Subcutaneous adipose tissue (tissue), 4 donors: ENCODE data around the gene RAB29. TPM values are rescaled to one million over a fixed set of nuclear protein-coding genes. Genes with fewer than 3 reads are reported as not detected.

ENCODE experiments used
- CTCF ChIP-seq: fragments of 450-650 bp; IDR thresholded peaks from one replicate; pipeline ENCODE4 v1.5.1; 2016; ENCODE audit warnings: low read depth, mild to moderate bottlenecking, control low read depth, antibody characterized with exemption, moderate library complexity
- small RNA-seq: library from RNA; depleted of rRNA; stranded (forward); fragments of <200 nt; gene quantifications from one replicate; pipeline ENCODE3, GENCODE V24; 2016
- total RNA-seq, 4 donors: library from RNA; depleted of rRNA; stranded (reverse); fragments of >200 nt; gene quantifications; one replicate each; pipeline ENCODE4 v1.1.0, GENCODE V29; 2016

Gene RAB29
- total RNA-seq, 4 donors from 2014 or later, result 22.8 to 30.6 (median 24.9) TPM

DNA sequence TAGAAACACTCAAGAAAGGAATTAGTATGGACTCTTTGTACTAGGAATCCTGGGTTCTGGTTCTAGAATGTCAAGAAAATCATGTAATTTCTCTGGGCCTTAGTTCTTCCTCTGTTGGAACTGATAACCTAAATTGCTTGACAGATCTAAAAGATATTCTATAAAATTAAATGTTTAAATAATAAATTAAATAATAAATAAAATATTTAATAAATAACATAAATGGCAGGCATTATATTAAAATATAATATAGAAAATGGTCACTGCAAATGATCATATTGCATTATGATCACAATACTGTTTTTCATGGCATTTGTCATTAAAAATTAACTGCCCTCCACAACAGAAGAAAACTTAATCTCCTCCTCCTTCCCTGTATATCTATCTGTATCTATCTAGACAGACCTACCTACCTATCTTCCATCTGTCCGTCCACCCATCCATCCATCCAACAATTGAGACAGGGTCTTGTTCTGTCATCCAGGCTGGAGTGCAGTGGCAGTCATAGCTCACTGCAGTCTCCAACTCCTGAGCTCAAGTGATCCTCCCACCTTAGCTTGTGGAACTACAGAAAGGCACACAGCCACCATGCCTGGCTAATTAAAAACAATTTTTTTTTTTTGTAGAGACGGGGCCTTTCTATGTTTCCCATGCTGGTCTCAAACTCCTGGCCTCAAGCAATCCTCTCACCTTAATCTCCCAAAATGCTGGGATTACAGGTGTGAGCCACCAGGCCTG is 41.7 kb downstream of the RAB29 start:
- no peak for TF ChIP-seq CTCF

DNA sequence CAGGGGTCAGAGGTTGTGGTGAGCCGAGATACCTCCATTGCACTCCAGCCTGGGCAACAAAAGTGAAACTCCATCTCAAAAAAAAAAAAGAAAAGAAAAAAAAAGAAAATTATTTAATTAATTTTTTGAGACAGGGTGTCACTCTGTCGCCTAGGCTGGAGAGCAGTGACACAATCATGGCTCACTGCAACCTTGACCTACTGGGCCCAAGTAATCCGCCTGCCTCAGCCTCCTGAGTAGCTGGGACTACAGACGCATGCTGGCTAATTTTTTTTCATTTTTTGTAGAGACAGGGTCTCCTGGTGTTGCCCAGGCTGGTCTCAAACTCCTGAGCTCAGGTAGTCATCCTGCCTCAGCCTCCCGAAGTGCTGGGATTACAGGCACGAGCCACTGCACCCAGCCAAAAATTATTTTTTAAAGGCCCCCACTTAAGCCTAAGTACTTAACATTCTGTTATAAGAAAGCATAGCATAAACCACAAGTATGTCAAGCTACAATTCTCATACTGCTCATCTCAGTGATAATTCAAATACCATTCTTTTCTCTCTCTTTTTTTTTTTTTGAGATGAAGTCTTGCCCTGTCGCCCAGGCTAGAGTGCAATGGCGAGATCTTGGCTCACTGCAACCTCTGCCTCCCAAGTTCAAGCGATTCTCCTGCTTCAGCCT is 45.2 kb downstream of the RAB29 start:
- TF ChIP-seq CTCF, result no peak

- no peak for TF ChIP-seq CTCF
Observed at GRCh38 chr1:205726619-205727125, 48.6 kb downstream of the RAB29 start.

DNA sequence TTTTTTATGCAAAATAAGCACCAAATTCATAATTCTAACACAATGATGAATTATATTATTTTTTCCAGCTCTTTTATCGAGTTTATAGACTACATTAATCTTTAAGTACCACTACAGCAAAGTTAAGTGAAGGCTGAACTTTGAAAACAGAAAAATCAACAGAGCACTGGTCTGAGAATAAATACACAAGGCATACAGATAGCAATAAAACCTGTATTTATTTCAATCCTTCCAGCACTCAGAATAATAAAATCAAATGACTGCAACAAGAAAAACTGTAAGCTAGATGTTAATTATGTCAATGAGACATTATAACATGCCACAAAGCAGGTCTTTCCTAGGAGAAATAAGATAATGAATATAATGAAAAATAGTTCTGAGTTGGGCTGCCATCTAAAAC is 49.8 kb downstream of the RAB29 start:
- no peak for TF ChIP-seq CTCF

DNA sequence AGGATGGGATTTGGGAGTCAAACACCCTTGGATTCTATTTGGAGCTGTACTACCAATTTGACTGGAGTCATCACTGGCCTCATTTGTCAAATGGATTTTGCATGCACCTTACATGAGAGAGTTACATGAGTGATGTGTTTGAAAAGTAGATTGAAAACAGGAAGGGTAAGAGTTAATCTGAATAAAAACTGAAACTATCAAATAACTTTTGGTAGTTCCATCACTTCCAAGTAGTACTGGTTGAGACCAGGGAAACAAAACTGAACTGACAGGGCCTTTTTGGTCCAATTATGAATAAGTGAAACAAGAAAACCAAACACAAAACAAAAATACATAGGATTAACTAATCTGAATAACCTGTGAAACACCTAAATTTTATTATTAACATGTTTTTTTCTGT is 55.5 kb downstream of the RAB29 start:
- no peak for TF ChIP-seq CTCF

DNA sequence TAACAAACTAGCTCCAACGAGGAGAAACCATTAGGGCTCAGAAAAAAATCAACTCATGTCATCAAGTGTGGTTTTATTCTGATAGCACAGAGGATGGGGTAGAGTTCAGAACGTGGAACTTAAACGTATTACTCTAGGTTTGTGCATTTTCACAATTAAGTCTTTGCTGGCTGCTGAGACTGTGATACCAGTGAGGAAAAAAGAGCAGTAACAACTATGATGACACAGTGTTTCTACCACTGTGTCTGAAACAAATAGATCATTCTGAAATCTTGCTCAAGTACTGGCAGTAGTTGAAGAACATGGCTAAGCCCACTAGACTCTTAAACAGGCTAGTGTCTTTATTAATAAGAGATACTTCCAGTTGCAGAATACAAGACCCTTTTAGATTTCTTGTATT is 56.3 kb downstream of the RAB29 start:
- no peak for TF ChIP-seq CTCF

Small RNA genes within 50 kb of the gene (small RNA-seq; reads per million reads assigned to genes)
- gene RF00139, result 0.61 reads per million

Other genes starting within 250 kb of the RAB29 start
- 10 to 100 TPM; 25.8 to 42.2 (median 29.6) TPM for gene ELK4, start 143.5 kb downstream of the RAB29 start, total RNA-seq
- gene SLC45A3, start 95.0 kb downstream of the RAB29 start, total RNA-seq, result 1 to 10 TPM in 2 of 4 donors, under 1 TPM in 1, not detected in 1; 0.66 to 3.2 (median 1.3) TPM
- gene NUCKS1, start 25.3 kb downstream of the RAB29 start, total RNA-seq, result 100 to 1,000 TPM in 1 of 4 donors, 10 to 100 TPM in 3; 60.2 to 111 (median 74.3) TPM
- gene SLC41A1, start 37.7 kb upstream of the RAB29 start, total RNA-seq, result 10 to 100 TPM; 10.3 to 23.2 (median 15.6) TPM
- under 1 TPM in 1 of 4 donors, not detected in 3; 0.17 TPM for gene PM20D1, start 74.7 kb upstream of the RAB29 start, total RNA-seq
- gene SLC26A9, start 168.0 kb upstream of the RAB29 start, total RNA-seq, result not detected
- 10 to 100 TPM in 2 of 4 donors, 1 to 10 TPM in 2; 1.7 to 24.5 (median 7.5) TPM for gene RAB7B, start 227.9 kb upstream of the RAB29 start, total RNA-seq
- gene CTSE, start 248.4 kb upstream of the RAB29 start, total RNA-seq, result not detected